Prostate gland (tissue), 2 donors: Measurements from ENCODE around the gene POLE2.

Experiments
- POLR2A ChIP-seq: fragments of 450-650 bp; IDR thresholded peaks from one replicate; pipeline ENCODE4 v1.6.1; 2016; ENCODE audit warnings: antibody characterized with exemption, mild to moderate bottlenecking
- POLR2AphosphoS5 ChIP-seq: sonication (generic); formaldehyde crosslinking; IDR thresholded peaks from one replicate; pipeline ENCODE4 v1.6.1; 2017; ENCODE audit warnings: antibody characterized with exemption
- TF ChIP-seq, protein P1 (sequence below), 4 experiments: fragments of 200-600 bp in 2 of 4; fragments of 450-650 bp in 2 of 4; sonication (generic) in 2 of 4; IDR thresholded peaks; 1 replicate in 3 of 4; 2 replicates in 1 of 4; pipeline ENCODE4 v1.5.1; 2016 to 2019; ENCODE audit warnings: antibody characterized with exemption in 4 of 4, mild to moderate bottlenecking in 2 of 4, moderate library complexity in 2 of 4

DNA sequence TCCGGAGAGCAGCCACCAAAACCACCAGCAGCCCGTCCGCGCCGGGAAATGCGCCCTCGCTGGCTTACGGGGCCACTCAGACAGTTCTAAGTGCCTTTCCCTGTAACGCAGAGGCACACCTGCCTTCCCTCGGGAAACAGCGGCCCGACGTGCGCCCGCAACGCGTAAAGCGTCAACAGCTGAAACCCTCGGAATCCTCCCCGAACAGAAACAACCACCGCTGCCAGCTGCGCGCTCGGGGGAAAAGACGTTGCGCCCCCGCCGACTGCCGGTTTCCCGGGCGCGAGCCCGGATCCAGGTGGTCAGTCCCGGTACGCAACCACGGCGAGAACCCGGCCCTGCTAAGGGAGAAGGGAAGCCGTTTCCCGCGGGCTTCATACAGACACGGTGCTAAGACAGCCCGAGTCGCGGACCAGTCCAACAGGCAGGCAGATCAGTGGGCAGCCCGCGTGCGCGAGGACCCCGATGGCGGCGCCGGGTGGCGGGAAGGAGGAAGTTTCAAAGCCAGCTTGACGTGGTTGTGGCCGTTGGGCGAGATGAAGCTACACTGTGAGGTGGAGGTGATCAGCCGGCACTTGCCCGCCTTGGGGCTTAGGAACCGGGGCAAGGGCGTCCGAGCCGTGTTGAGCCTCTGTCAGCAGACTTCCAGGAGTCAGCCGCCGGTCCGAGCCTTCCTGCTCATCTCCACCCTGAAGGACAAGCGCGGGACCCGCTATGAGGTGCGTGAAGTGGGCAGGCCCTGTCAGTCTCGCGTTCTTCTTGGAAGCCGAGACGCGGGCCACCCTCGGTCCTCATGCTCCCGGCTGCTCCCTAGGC, 89.3 kb downstream of the POLE2 start, which contains the start of gene LRR1:
- TF ChIP-seq, protein P1, sequence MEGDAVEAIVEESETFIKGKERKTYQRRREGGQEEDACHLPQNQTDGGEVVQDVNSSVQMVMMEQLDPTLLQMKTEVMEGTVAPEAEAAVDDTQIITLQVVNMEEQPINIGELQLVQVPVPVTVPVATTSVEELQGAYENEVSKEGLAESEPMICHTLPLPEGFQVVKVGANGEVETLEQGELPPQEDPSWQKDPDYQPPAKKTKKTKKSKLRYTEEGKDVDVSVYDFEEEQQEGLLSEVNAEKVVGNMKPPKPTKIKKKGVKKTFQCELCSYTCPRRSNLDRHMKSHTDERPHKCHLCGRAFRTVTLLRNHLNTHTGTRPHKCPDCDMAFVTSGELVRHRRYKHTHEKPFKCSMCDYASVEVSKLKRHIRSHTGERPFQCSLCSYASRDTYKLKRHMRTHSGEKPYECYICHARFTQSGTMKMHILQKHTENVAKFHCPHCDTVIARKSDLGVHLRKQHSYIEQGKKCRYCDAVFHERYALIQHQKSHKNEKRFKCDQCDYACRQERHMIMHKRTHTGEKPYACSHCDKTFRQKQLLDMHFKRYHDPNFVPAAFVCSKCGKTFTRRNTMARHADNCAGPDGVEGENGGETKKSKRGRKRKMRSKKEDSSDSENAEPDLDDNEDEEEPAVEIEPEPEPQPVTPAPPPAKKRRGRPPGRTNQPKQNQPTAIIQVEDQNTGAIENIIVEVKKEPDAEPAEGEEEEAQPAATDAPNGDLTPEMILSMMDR (IDR thresholded peaks at IDR 0.05) = no peak
- TF ChIP-seq POLR2A = peak; percentile 28
- TF ChIP-seq POLR2AphosphoS5 = no peak
